Sigmoid colon (tissue), 4 donors: Measurements from ENCODE around the gene ATP1A2.

Experiments used
- CTCF ChIP-seq, 4 experiments: fragments of 450-650 bp in 3 of 4; fragments of 200-600 bp in 1 of 4; IDR thresholded peaks; one replicate each; pipeline ENCODE4 v1.5.1; 2016 to 2019; ENCODE audit warnings: antibody characterized with exemption in 4 of 4, mild to moderate bottlenecking in 3 of 4, moderate library complexity in 2 of 4
- POLR2AphosphoS5 ChIP-seq, 4 donors: sonication (generic); formaldehyde crosslinking; IDR thresholded peaks; one replicate each; pipeline ENCODE4 v1.6.1; 2017; ENCODE audit warnings: antibody characterized with exemption in 4 of 4

- TF ChIP-seq CTCF (IDR thresholded peaks at IDR 0.05) (no peak), POLR2AphosphoS5 (IDR thresholded peaks at IDR 0.05) (no peak)
Measured at GRCh38 chr1:160107512-160107911, 8.0 kb upstream of the ATP1A2 start.
